Uterus (tissue), 4 donors: ENCODE data around the gene LMLN. TPM values are rescaled to one million over a fixed set of nuclear protein-coding genes. Genes with fewer than 3 reads are reported as not detected.
"Not testable (repeated sequence)": the region's sequence is repeated elsewhere in the genome, so short reads cannot be mapped to it uniquely, and the experiment has no call there.

Source experiments
- DNase-seq, 2 donors: peaks; one replicate each; pipeline ENCODE4 v3.0.0-alpha.2; 2019 to 2020
- H3K27ac ChIP-seq, 2 donors: fragments of 200-600 bp; sonication (generic); 1 replicate in 1 of 2; 2 replicates in 1 of 2; pipeline ENCODE4 v1.5.1; 2016 to 2018
- H3K27me3 ChIP-seq, 2 donors: fragments of 200-600 bp; sonication (generic); one replicate each; pipeline ENCODE4 v1.5.1; 2018 to 2019; ENCODE audit warnings: control low read depth in 1 of 2
- H3K36me3 ChIP-seq, 2 donors: fragments of 200-600 bp; sonication (generic); one replicate each; pipeline ENCODE4 v1.5.1; 2019; ENCODE audit warnings: control low read depth in 1 of 2
- H3K4me1 ChIP-seq, 2 donors: fragments of 200-600 bp; sonication (generic); one replicate each; pipeline ENCODE4 v1.5.1; 2018 to 2019; ENCODE audit warnings: control low read depth in 1 of 2
- H3K4me3 ChIP-seq, 2 donors: fragments of 200-600 bp; sonication (generic); 1 replicate in 1 of 2; 2 replicates in 1 of 2; pipeline ENCODE4 v1.5.1; 2018 to 2019; ENCODE audit warnings: mild to moderate bottlenecking in 1 of 2
- H3K9me3 ChIP-seq, 2 donors: fragments of 200-600 bp; sonication (generic); one replicate each; pipeline ENCODE4 v1.5.1; 2019; ENCODE audit warnings: control low read depth in 1 of 2
- CTCF ChIP-seq, 4 experiments: fragments of 200-600 bp in 2 of 4; fragments of 450-650 bp in 2 of 4; sonication (generic) in 2 of 4; IDR thresholded peaks; one replicate each; pipeline ENCODE4 v1.5.1; 2016 to 2019; ENCODE audit warnings: antibody characterized with exemption in 4 of 4, mild to moderate bottlenecking in 2 of 4, moderate library complexity in 1 of 4
- POLR2A ChIP-seq, 2 donors: fragments of 450-650 bp; IDR thresholded peaks; one replicate each; pipeline ENCODE4 v1.6.1; 2016; ENCODE audit warnings: antibody characterized with exemption in 2 of 2, mild to moderate bottlenecking in 1 of 2, moderate library complexity in 1 of 2
- intact Hi-C: fragments of 100-400 bp; cut with DNase I; formaldehyde crosslinking; loops from one replicate; pipeline ENCODE4 v1.15.1; 2023; ENCODE audit warnings: low total_unique reads
- total RNA-seq, 4 donors: library from RNA; depleted of rRNA in 3 of 4; stranded (reverse); fragments of >200 nt in 3 of 4; gene quantifications; one replicate each; pipeline versions ENCODE4 v1.1.0 to v1.2.4, GENCODE V29; 2014 to 2023
- donor health status: DM: yes; HTN: yes; CAD: no.

LMLN gene
- total RNA-seq, 4 donors from 2014 or later = 0.77 to 11.3 (median 6.8) TPM

DNA sequence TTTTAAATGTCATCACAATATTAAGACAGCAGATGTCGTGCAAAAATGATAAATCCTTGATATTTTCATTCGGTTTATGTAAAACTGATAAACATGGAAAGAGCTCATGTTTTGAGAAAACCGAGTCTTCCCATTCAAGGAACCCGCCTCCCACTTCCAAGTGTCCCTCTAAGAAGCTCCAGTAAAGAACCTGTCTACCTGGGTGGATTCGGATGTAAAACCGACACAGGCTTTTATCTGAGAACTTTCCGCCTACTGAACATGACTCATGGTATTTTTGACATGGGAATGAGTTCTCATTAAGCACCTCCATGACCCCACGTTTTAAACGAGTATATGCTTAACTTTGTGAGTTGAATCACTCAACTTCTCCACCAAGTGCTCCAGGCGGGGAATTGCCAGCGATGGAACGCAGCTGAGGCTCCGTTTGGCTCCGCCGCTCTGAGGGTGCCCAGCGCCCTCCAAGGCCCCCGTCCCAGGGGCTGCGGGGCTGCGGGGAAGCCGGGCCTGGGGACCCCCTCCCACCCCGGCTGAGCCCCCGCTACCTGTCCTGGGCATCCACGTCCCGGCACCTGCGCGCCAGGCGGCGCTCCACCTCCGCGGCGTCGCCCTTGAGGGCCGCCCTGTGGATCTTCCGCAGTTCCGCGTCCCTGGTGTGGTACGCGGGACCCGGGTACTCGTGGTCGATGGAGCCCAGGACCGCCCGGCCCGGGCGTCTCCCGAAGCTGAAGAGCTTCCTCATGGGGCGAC, 119.9 kb downstream of the LMLN start:
- H3K4me3 ChIP-seq = peak overlapping the region in 1 of 2 donors; percentile 13
- H3K27ac ChIP-seq = no peak overlapping the region
- TF ChIP-seq CTCF (IDR thresholded peaks at IDR 0.05) (no peak), POLR2A (IDR thresholded peaks at IDR 0.05) (no peak)
- intact Hi-C loops = no loop called here
- no peaks in the 10 kb centered on the region for H3K36me3 ChIP-seq
- H3K27me3 ChIP-seq = peaks cover 8 to 52% of the 10 kb centered on the region in 2 donors
- H3K9me3 ChIP-seq = no peaks in the 10 kb centered on the region
- peaks cover 0 to 13% of the 10 kb centered on the region in 2 donors for H3K4me1 ChIP-seq
- peak in 1 of 2 donors; percentile 15 for DNase-seq

GRCh38 chr3:198080521-198081384, 120.7 kb downstream of the LMLN start:
- TF ChIP-seq CTCF (IDR thresholded peaks at IDR 0.05) (peak in 3 of 4 experiments; percentile 44 to 62 (median 49)), POLR2A (IDR thresholded peaks at IDR 0.05) (no peak)
- Histone ChIP-seq H3K4me1 (peaks cover 0 to 13% of the 10 kb centered on the region in 2 donors), H3K27me3 (peaks cover 8 to 59% of the 10 kb centered on the region in 2 donors), H3K27ac (no peak overlapping the region), H3K4me3 (peak overlapping the region in 1 of 2 donors; percentile 13), H3K36me3 (no peaks in the 10 kb centered on the region), H3K9me3 (no peaks in the 10 kb centered on the region)
- DNase-seq = peak in 1 of 2 donors; percentile 33
- intact Hi-C loops = no loop called here

GRCh38 chr3:198081421-198081844, 121.4 kb downstream of the LMLN start:
- intact Hi-C loops = no loop called here
- Histone ChIP-seq H3K27ac (no peak overlapping the region), H3K4me3 (no peak overlapping the region), H3K4me1 (peaks cover 0 to 13% of the 10 kb centered on the region in 2 donors), H3K9me3 (no peaks in the 10 kb centered on the region), H3K36me3 (no peaks in the 10 kb centered on the region), H3K27me3 (peaks cover 8 to 63% of the 10 kb centered on the region in 2 donors)
- no peak for DNase-seq
- no peak for TF ChIP-seq POLR2A (IDR thresholded peaks at IDR 0.05)

GRCh38 chr3:198082226-198082625, 122.2 kb downstream of the LMLN start:
- H3K4me3 ChIP-seq, intact Hi-C loops, DNase-seq, H3K27ac ChIP-seq, H3K36me3 ChIP-seq, H3K9me3 ChIP-seq: not testable (repeated sequence)
- H3K27me3 ChIP-seq = peaks cover 8 to 63% of the 10 kb centered on the region in 2 donors
- peaks cover 0 to 13% of the 10 kb centered on the region in 2 donors for H3K4me1 ChIP-seq

DNA sequence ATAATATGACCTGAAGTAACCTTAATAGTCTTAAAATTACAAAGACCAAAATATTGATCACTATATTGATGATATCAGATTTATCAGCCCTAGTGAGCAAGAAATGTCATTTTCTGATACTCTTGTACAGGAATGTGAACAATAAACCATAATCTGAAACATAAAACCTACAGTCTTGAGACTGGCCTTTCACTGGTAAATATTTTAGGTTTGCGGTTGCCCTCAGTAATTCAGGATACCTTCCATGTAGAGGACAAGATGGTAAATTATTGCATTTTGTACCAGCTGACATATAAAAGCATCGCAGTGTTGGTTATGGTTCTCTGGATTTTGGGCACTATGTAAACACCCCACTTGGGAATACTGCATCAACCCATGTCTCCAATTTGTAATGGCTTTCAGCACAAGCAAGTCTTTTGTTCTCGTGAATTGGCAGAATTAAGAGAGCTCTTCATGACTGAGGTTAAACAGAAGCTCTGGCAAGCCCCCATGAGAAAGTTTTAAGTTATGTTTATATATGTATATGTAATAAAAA, 128.5 kb downstream of the LMLN start:
- TF ChIP-seq POLR2A (IDR thresholded peaks at IDR 0.05) (no peak), CTCF (IDR thresholded peaks at IDR 0.05) (no peak)
- H3K36me3 ChIP-seq = no peaks in the 10 kb centered on the region
- H3K27me3 ChIP-seq = peaks cover 0 to 63% of the 10 kb centered on the region in 2 donors
- H3K4me1 ChIP-seq = no peaks in the 10 kb centered on the region
- no peaks in the 10 kb centered on the region for H3K9me3 ChIP-seq
- no peak for DNase-seq
- intact Hi-C loops = no loop called here
- no peak overlapping the region for H3K27ac ChIP-seq
- no peak overlapping the region for H3K4me3 ChIP-seq
